Measurements from ENCODE around the gene SNX9.

DNA sequence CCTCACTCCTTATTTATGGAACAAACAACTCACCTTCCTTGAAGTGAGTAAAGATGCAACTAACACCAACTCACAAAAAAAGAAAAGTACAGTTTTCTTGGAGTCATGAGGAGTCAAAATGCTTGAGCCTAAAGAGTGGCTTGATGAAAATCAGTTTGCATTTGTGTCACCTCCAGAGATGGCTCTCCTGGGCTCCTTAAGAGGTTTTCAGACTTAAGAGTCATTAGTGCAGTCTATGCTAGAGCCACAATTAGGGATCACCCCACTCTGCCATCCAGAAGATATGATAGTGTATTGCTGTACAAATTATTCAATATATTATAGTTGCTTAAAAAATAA lies 11.9 kb upstream of the SNX9 start:
- no peak for TF ChIP-seq EZH2 (IDR thresholded peaks at IDR 0.05; ENCODE audit: low read length)
- TF ChIP-seq, protein P1, sequence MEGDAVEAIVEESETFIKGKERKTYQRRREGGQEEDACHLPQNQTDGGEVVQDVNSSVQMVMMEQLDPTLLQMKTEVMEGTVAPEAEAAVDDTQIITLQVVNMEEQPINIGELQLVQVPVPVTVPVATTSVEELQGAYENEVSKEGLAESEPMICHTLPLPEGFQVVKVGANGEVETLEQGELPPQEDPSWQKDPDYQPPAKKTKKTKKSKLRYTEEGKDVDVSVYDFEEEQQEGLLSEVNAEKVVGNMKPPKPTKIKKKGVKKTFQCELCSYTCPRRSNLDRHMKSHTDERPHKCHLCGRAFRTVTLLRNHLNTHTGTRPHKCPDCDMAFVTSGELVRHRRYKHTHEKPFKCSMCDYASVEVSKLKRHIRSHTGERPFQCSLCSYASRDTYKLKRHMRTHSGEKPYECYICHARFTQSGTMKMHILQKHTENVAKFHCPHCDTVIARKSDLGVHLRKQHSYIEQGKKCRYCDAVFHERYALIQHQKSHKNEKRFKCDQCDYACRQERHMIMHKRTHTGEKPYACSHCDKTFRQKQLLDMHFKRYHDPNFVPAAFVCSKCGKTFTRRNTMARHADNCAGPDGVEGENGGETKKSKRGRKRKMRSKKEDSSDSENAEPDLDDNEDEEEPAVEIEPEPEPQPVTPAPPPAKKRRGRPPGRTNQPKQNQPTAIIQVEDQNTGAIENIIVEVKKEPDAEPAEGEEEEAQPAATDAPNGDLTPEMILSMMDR (optimal IDR thresholded peaks at IDR 0.05 in 1 of 3, IDR thresholded peaks at IDR 0.05 in 1 of 3, conservative IDR thresholded peaks at IDR 0.05 in 1 of 3; ENCODE audit: extremely low read depth in 1 of 3, insufficient read depth in 2 of 3, low read length in 3 of 3): no peak
